ENCODE measurements around the gene RAD51B. TPM values are rescaled to one million over a fixed set of nuclear protein-coding genes. Genes with fewer than 3 reads are reported as not detected.

RAD51B gene
- total and polyA plus RNA-seq, 2 of the 13 experiments (the other 11 are each of a cell fraction or from before 2014, with no cell fraction given), result 7.0 to 9.5 TPM

DNA sequence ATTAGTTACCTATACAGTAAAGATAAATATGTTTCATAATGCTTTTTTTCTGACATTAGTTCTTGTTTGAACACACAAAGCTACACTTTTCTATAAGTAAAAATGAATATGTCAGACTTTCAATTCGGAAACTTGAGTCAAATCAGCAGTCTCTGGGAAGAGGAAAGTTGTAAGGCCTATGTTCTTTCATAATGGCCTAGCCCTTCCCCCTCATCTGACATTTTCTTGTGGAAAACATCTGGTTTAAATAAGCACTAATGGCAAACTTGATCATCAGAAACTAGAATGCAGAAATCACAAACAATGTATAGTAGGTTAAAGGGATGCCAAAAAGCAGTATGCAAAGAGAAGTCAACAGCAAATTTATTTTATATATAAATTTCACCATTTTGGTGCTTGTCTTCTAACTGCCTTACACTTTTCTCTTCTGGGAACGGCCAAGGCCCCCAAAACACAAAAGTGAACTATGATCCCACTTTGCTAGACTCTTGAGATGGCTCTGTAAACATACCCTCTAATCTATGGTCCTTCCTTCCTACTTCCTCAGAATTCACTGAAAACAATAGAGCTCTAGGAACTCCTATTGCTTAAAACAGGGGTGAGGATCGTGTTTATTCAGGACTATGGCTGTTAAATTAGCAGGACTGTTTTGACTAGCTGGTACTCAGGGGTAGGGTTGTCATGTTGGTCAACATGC lies 444.1 kb downstream of the RAD51B start (continued):
- TF ChIP-seq, protein P1, sequence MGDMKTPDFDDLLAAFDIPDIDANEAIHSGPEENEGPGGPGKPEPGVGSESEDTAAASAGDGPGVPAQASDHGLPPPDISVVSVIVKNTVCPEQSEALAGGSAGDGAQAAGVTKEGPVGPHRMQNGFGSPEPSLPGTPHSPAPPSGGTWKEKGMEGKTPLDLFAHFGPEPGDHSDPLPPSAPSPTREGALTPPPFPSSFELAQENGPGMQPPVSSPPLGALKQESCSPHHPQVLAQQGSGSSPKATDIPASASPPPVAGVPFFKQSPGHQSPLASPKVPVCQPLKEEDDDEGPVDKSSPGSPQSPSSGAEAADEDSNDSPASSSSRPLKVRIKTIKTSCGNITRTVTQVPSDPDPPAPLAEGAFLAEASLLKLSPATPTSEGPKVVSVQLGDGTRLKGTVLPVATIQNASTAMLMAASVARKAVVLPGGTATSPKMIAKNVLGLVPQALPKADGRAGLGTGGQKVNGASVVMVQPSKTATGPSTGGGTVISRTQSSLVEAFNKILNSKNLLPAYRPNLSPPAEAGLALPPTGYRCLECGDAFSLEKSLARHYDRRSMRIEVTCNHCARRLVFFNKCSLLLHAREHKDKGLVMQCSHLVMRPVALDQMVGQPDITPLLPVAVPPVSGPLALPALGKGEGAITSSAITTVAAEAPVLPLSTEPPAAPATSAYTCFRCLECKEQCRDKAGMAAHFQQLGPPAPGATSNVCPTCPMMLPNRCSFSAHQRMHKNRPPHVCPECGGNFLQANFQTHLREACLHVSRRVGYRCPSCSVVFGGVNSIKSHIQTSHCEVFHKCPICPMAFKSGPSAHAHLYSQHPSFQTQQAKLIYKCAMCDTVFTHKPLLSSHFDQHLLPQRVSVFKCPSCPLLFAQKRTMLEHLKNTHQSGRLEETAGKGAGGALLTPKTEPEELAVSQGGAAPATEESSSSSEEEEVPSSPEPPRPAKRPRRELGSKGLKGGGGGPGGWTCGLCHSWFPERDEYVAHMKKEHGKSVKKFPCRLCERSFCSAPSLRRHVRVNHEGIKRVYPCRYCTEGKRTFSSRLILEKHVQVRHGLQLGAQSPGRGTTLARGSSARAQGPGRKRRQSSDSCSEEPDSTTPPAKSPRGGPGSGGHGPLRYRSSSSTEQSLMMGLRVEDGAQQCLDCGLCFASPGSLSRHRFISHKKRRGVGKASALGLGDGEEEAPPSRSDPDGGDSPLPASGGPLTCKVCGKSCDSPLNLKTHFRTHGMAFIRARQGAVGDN (CRISPR knock-in tag; IDR thresholded peaks at IDR 0.05), result no peak
- TF ChIP-seq ZNF563 (CRISPR knock-in tag; IDR thresholded peaks at IDR 0.05) (no peak), SAFB2 (CRISPR knock-in tag; IDR thresholded peaks at IDR 0.05; ENCODE audit: borderline replicate concordance, low read depth) (no peak), KMT2A (CRISPR knock-in tag; IDR thresholded peaks at IDR 0.05) (no peak), ZNF562 (CRISPR knock-in tag; IDR thresholded peaks at IDR 0.05; ENCODE audit: borderline replicate concordance) (no peak), GABPB1 (CRISPR knock-in tag; IDR thresholded peaks at IDR 0.05) (no peak), MAFG (CRISPR knock-in tag; IDR thresholded peaks at IDR 0.05) (no peak), NCOR1 (IDR thresholded peaks at IDR 0.05; ENCODE audit: borderline replicate concordance, low read length) (no peak)
- TF ChIP-seq, protein P2, sequence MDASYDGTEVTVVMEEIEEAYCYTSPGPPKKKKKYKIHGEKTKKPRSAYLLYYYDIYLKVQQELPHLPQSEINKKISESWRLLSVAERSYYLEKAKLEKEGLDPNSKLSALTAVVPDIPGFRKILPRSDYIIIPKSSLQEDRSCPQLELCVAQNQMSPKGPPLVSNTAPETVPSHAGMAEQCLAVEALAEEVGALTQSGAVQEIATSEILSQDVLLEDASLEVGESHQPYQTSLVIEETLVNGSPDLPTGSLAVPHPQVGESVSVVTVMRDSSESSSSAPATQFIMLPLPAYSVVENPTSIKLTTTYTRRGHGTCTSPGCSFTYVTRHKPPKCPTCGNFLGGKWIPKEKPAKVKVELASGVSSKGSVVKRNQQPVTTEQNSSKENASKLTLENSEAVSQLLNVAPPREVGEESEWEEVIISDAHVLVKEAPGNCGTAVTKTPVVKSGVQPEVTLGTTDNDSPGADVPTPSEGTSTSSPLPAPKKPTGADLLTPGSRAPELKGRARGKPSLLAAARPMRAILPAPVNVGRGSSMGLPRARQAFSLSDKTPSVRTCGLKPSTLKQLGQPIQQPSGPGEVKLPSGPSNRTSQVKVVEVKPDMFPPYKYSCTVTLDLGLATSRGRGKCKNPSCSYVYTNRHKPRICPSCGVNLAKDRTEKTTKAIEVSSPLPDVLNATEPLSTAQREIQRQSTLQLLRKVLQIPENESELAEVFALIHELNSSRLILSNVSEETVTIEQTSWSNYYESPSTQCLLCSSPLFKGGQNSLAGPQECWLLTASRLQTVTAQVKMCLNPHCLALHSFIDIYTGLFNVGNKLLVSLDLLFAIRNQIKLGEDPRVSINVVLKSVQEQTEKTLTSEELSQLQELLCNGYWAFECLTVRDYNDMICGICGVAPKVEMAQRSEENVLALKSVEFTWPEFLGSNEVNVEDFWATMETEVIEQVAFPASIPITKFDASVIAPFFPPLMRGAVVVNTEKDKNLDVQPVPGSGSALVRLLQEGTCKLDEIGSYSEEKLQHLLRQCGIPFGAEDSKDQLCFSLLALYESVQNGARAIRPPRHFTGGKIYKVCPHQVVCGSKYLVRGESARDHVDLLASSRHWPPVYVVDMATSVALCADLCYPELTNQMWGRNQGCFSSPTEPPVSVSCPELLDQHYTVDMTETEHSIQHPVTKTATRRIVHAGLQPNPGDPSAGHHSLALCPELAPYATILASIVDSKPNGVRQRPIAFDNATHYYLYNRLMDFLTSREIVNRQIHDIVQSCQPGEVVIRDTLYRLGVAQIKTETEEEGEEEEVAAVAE (CRISPR knock-in tag; IDR thresholded peaks at IDR 0.05; ENCODE audit: borderline replicate concordance), result no peak
- TF ChIP-seq, protein P3, sequence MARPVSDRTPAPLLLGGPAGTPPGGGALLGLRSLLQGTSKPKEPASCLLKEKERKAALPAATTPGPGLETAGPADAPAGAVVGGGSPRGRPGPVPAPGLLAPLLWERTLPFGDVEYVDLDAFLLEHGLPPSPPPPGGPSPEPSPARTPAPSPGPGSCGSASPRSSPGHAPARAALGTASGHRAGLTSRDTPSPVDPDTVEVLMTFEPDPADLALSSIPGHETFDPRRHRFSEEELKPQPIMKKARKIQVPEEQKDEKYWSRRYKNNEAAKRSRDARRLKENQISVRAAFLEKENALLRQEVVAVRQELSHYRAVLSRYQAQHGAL (CRISPR knock-in tag; IDR thresholded peaks at IDR 0.05; ENCODE audit: not compliant biosample characterization), result no peak
- TF ChIP-seq, protein P4, sequence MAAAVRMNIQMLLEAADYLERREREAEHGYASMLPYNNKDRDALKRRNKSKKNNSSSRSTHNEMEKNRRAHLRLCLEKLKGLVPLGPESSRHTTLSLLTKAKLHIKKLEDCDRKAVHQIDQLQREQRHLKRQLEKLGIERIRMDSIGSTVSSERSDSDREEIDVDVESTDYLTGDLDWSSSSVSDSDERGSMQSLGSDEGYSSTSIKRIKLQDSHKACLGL (CRISPR knock-in tag; IDR thresholded peaks at IDR 0.05), result no peak
- TF ChIP-seq, protein P5, sequence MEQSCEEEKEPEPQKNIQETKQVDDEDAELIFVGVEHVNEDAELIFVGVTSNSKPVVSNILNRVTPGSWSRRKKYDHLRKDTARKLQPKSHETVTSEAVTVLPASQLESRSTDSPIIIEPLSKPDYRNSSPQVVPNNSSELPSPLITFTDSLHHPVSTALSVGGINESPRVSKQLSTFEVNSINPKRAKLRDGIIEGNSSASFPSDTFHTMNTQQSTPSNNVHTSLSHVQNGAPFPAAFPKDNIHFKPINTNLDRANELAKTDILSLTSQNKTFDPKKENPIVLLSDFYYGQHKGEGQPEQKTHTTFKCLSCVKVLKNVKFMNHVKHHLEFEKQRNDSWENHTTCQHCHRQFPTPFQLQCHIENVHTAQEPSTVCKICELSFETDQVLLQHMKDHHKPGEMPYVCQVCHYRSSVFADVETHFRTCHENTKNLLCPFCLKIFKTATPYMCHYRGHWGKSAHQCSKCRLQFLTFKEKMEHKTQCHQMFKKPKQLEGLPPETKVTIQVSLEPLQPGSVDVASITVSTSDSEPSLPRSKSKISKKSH (CRISPR knock-in tag; IDR thresholded peaks at IDR 0.05; ENCODE audit: borderline replicate concordance), result no peak

Data from HepG2 (cell line).